GM18951 (cell line): ENCODE measurements around the gene FCER2.
"Not testable (repeated sequence)": the region's sequence is repeated elsewhere in the genome, so short reads cannot be mapped to it uniquely, and the experiment has no call there.

Source experiments
- POLR2A ChIP-seq: IDR thresholded peaks from 4 replicates; pipeline ENCODE4 v1.6.1; 2011; ENCODE audit warnings: mild to moderate bottlenecking; ENCODE audit not compliant: insufficient read length, insufficient read depth; ENCODE audit errors: extremely low read depth
- in situ Hi-C: fragments of 300-500 bp; cut with MboI; formaldehyde crosslinking; loops from one replicate; pipeline ENCODE4 v1.12.0; 2022; ENCODE audit warnings: low sequenced_read_pairs, mixed read lengths, inconsistent platforms; ENCODE audit not compliant: unreplicated experiment

The FCER2 gene

GRCh38 chr19:7701654-7702457 lies at the start of gene FCER2:
FCER2 (minus strand) TSS chr19:7702131; CDS start chr19:7699760, 2,371 bp downstream.
- in situ Hi-C loops, result no loop called here
- peak; percentile 47 for TF ChIP-seq POLR2A

- TF ChIP-seq POLR2A, result no peak
- in situ Hi-C loops, result no loop called here
Measured at GRCh38 chr19:7751157-7751783, 49.3 kb upstream of the FCER2 start.

GRCh38 chr19:7748756-7749155 lies 46.8 kb upstream of the FCER2 start:
- TF ChIP-seq POLR2A, result no peak
- in situ Hi-C loops, result no loop called here

- no peak for TF ChIP-seq POLR2A
- in situ Hi-C loops, result no loop called here
Measured at GRCh38 chr19:7748171-7748570, 46.2 kb upstream of the FCER2 start.

GRCh38 chr19:7746903-7747884 lies 45.3 kb upstream of the FCER2 start, which contains the start of gene CD209:
CD209 (minus strand) TSS chr19:7747534; CDS start chr19:7747511, 23 bp downstream.
- in situ Hi-C loops, result no loop called here
- no peak for TF ChIP-seq POLR2A

- in situ Hi-C loops, result not testable (repeated sequence)
Measured at GRCh38 chr19:7746306-7746705, 44.4 kb upstream of the FCER2 start.

- in situ Hi-C loops, result no loop called here
Measured at GRCh38 chr19:7744871-7745650, 43.1 kb upstream of the FCER2 start.

GRCh38 chr19:7744199-7744786 lies 42.4 kb upstream of the FCER2 start:
- TF ChIP-seq POLR2A, result no peak

More at GRCh38 chr19:7744871-7745650, 43.1 kb upstream of the FCER2 start:
- TF ChIP-seq POLR2A, result no peak

GRCh38 chr19:7743425-7743841 lies 41.5 kb upstream of the FCER2 start:
- TF ChIP-seq POLR2A, result no peak
- in situ Hi-C loops, result no loop called here

More at GRCh38 chr19:7744199-7744786, 42.4 kb upstream of the FCER2 start:
- in situ Hi-C loops, result no loop called here

GRCh38 chr19:7742991-7743390 lies 41.1 kb upstream of the FCER2 start:
- TF ChIP-seq POLR2A, result no peak
- in situ Hi-C loops, result no loop called here

- in situ Hi-C loops, result no loop called here
- TF ChIP-seq POLR2A, result no peak
Measured at GRCh38 chr19:7742575-7742974, 40.6 kb upstream of the FCER2 start.

- in situ Hi-C loops, result no loop called here
- TF ChIP-seq POLR2A, result no peak
Measured at GRCh38 chr19:7740682-7741054, 38.7 kb upstream of the FCER2 start.
